Measurements from ENCODE around the gene NSA2.

NSA2 gene

GRCh38 chr5:74822288-74822687 is 55.2 kb downstream of the NSA2 start:
- no peak for DNase-seq

DNA sequence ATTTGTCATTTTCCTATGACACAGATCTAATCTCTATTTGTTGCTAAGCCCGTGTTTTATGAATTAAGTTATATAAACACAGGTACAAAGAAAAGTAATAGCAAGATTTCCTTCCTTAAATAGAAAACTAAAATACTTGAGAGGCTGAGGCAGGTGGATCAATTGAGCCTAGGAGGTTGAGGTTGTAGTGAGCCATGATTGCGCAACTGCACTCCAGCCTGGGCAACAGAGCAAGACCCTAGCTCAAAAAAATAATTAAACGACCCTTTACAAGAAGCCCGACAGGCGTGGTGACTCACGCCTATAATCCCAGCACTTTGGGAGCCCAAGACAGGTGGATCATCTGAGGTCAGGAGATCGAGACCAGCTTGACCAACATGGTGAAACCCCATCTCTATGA is 62.4 kb downstream of the NSA2 start:
- no peak for DNase-seq
